Suprapubic skin (tissue), 3 donors: ENCODE measurements around the gene PDIK1L.

ENCODE experiments used
- POLR2A ChIP-seq, 2 donors: fragments of 450-650 bp; IDR thresholded peaks; one replicate each; pipeline ENCODE4 v1.6.1; 2017; ENCODE audit warnings: antibody characterized with exemption in 2 of 2, mild to moderate bottlenecking in 2 of 2, moderate library complexity in 2 of 2
- TF ChIP-seq, protein P1 (sequence below), 2 donors: fragments of 200-600 bp in 1 of 2; fragments of 450-650 bp in 1 of 2; sonication (generic) in 1 of 2; IDR thresholded peaks; one replicate each; pipeline ENCODE4 v1.5.1; 2016 to 2019; ENCODE audit warnings: antibody characterized with exemption in 2 of 2, mild to moderate bottlenecking in 1 of 2, moderate library complexity in 1 of 2

DNA sequence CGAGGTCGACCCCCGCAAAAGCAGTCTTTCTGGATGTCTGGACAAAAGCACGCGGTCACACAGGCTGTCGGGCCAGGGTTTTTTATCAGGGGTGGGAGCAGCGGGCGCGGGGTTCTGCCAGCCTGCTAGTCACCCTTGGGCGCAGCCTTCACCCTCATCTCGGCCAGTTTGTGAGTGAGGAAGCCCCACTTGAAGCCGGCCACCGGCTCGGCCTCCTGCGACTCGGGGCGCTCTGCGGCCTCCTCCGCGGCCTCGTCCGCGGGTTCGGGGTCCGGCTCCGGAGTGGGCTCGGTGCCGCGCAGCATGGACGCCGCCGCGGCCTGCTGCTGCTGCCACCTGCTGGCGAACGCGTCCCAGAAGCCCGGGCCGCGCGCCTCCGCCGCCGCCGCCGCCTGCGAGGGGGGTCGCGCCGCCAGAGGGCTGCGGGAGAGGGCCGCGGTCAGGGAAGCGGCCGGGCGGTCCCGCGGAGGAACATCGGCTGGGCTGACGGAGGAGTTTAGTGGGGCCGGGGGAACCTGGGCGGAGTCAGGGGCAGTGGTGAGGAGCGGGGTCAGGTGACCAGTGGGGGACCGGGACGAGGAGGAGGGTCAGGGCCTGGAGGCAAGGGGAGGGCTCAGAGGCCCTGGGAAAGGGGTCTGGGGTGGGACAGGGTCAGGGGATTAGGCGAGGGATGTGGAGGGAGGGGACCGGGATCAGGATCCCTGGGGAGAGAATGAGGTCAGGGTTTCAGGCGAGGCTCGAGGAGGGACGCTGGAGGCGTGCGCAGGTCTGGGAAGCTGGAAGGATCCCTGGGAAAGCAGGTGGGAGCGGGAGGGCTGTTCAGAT, 52.6 kb downstream of the PDIK1L start:
- TF ChIP-seq, protein P1, sequence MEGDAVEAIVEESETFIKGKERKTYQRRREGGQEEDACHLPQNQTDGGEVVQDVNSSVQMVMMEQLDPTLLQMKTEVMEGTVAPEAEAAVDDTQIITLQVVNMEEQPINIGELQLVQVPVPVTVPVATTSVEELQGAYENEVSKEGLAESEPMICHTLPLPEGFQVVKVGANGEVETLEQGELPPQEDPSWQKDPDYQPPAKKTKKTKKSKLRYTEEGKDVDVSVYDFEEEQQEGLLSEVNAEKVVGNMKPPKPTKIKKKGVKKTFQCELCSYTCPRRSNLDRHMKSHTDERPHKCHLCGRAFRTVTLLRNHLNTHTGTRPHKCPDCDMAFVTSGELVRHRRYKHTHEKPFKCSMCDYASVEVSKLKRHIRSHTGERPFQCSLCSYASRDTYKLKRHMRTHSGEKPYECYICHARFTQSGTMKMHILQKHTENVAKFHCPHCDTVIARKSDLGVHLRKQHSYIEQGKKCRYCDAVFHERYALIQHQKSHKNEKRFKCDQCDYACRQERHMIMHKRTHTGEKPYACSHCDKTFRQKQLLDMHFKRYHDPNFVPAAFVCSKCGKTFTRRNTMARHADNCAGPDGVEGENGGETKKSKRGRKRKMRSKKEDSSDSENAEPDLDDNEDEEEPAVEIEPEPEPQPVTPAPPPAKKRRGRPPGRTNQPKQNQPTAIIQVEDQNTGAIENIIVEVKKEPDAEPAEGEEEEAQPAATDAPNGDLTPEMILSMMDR (IDR thresholded peaks at IDR 0.05) = peak; percentile 56 to 90
- no peak for TF ChIP-seq POLR2A (IDR thresholded peaks at IDR 0.05)
